T-helper 1 cell (primary cell): ENCODE results near the gene RHBDL1.

Experiments used
- DNase-seq, 5 donors: peaks; one replicate each; pipeline ENCODE4 v3.0.0-alpha.2; 2012 to 2020

Gene RHBDL1

GRCh38 chr16:721765-722540 is 46.5 kb downstream of the RHBDL1 start:
- DNase-seq, result peak in 1 of 5 donors; percentile 24

DNA sequence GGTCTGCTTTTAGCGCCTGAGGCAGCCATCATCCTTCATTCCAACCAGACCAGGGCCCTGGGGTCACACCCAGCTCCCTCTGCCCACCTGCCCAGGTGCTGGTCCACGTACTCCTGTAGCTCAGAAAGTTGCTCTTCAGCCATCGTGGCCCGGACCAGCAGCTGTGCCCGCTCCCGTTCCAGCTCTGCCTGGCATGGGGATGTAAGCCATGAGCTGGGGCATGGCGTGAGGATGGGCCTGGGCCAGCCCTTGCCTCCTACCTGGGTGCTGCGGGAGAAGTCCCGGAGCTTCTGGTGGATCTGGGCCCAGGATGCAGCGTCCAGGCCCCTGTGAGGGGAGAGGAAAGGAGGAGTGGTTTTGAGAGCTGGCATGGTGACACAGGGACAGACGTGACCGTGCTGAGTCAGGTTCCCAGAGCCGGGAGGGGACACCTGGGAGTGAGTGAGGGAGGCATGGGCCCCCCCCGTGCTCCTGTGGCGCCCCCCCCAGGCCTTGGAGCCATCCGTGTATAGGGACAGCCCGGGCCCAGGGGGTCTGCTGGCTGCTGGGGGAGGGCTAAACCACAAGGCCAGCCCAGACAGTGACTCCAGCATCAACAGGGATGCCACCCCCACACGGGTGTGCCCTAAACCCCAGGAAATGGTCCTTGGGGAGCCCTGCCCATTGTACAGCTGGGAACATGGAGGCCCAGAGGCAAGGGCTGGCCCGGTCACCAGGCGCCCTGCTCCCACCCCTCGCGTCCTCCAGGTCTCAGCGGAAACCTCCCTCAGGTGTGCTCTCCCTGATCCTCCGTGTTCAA is 47.6 kb downstream of the RHBDL1 start:
- DNase-seq, result no peak

DNA sequence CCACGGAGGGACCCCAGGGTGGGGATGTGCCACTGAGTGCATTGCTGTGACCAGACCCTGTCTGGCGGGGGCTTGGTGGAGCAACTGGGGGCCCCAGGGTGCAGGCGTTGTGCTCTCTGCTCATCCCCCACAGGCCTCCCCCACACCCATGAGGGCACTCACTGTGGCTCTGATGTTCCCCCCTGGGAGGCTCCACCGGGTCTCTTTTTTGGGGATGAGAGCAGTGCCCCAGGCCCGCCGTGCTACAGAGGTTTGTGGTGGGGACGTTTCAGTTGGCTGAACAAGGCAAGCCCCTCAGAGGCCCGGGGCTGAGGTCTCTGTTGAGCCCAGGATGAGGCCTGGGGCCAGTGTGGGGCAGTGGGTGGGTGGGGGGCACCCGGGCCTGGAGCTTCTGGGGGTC is 48.2 kb downstream of the RHBDL1 start:
- DNase-seq, result no peak

GRCh38 chr16:724188-725040 is 48.9 kb downstream of the RHBDL1 start:
- DNase-seq, result no peak

- no peak for DNase-seq
Measured at GRCh38 chr16:725041-725376, 49.5 kb downstream of the RHBDL1 start.

GRCh38 chr16:725463-726187 is 50.2 kb downstream of the RHBDL1 start:
- no peak for DNase-seq

- no peak for DNase-seq
Measured at GRCh38 chr16:726188-726437, 50.6 kb downstream of the RHBDL1 start.

DNA sequence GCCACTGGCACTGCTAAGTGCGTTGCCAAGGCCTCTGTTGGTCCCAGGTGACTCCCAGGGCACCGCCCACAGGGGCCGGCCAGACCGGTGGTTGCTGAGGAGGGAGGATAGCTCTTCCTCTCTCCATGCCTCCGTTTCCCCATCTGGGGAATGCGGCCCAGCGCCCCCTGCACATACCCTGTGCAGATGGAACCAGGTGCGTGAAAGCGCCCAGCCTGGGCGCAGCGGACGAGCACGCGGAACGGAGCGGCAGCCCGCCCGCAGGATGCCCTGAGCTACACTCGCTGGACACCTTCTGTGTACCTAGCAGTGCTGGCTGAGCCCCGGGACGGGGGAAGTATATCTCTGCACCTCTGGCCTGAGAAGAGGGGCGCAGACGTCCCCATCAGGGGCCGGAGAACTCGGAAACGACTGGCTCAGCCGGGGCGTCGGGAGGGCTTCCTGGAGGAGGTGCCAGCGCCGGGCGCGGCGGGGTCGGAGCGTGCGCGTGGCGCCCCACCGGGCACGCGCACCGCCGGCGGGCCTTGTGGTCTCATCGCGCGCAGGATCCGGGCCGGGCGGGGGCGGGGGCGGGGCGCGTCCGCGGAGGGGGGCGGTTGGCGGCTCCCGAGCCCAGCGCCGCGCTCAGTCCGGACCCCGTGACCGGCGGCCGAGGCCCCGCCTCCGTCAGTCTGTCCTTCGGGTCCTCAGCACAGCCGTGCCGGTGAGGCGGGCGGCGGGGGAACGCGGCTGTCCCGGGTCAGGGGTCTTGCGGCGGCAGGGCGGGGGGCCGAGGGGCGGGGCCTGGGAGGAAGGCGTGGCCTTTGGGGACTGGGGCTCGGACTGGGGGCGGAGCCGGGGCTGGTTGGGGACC is 51.2 kb downstream of the RHBDL1 start, which contains the start of the genes CCDC78 and HAGHL:
TSS of gene CCDC78 (minus strand) at position 6 of the 853 bp plus-strand sequence. CDS start 76 bp downstream, outside the sequence.
TSS of gene HAGHL (plus strand) at position 669 of the 853 bp plus-strand sequence. CDS start 404 bp downstream, outside the sequence.
- peak; percentile 35 to 60 (median 48) for DNase-seq

- DNase-seq, result no peak
Measured at GRCh38 chr16:727291-727977, 52.0 kb downstream of the RHBDL1 start.
